ENCODE results near the gene RAD51AP1.

DNA sequence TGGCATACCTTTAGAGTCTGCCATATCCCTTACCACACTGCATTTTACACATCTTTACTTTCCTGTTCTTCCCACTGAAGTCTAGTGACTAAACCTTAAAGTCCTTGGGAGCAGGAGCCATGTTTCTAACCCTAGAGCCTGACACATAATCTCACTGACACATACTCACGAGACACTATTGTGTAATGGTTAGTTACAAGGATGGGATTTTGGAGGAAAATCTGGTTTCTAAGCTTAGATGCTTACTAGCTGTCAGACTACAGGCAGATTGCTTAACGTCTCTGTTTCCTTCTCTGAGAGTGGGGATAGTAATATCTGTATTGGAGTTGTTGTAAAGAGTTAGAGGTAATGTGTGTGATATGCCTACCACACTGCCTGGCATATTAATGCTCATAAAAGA lies 17.1 kb downstream of the RAD51AP1 start:
- no peak for TF ChIP-seq POLR2A (IDR thresholded peaks at IDR 0.05)
- TF ChIP-seq EP300 (IDR thresholded peaks at IDR 0.05), result no peak
- TF ChIP-seq CTCF (IDR thresholded peaks at IDR 0.05), result no peak

Data from gastroesophageal sphincter (tissue), 3 donors.